ENCODE results near the gene SWAP70. TPM values are rescaled to one million over a fixed set of nuclear protein-coding genes. Genes with fewer than 3 reads are reported as not detected.

The SWAP70 gene
- total and polyA plus RNA-seq, 9 of the 15 experiments (the other 6 are each of a cell fraction or from before 2014, with no cell fraction given) = 1.7 to 4.9 (median 3.9) TPM

- Histone ChIP-seq H3K9me1 (ENCODE audit: control insufficient read depth, insufficient read depth, low read length) (no peaks in the 10 kb centered on the region), H3K9me3 (replicated peaks; ENCODE audit: control insufficient read depth, insufficient read depth, low read depth, low read length) (no peaks in the 10 kb centered on the region), H3K4me2 (ENCODE audit: insufficient read depth, low read length) (no peak overlapping the region), H2AFZ (ENCODE audit: low read depth, low read length) (no peak overlapping the region), H3K79me2 (ENCODE audit: control insufficient read depth, insufficient read depth, low read length) (no peaks in the 10 kb centered on the region), H3K4me1 (replicated peaks in 1 of 2; ENCODE audit: control insufficient read depth in 2 of 2, insufficient read depth in 2 of 2, low read length in 2 of 2) (peaks cover 0 to 4% of the 10 kb centered on the region in 2 experiments; a peak in 4 of 5 replicates), H3K4me3 (no peak overlapping the region), H3K27ac (ENCODE audit: extremely low read depth, low read depth, low read length) (no peak overlapping the region), H3K9ac (ENCODE audit: insufficient read depth in 1 of 2, low read depth in 2 of 2, low read length in 2 of 2) (no peak overlapping the region), H4K20me1 (replicated peaks; ENCODE audit: control insufficient read depth, insufficient read depth, low read length) (no peaks in the 10 kb centered on the region), H3K27me3 (ENCODE audit: control insufficient read depth in 2 of 2, insufficient read depth in 2 of 2, low read length in 2 of 2) (no peaks in the 10 kb centered on the region), H3K36me3 (ENCODE audit: control insufficient read depth, insufficient read depth, low read length) (no peaks in the 10 kb centered on the region; the same call in 2 of the 3 replicates)
- 56% methylated on average over 4 of the region's 4 CpGs for whole genome bisulfite sequencing (ENCODE audit: insufficient coverage, low coverage, missing lambda C conversion rate)
- FAIRE-seq = no peak
- CTCF ChIA-PET (ENCODE audit: low intra/inter-chr PET ratio) = no interaction called here
- intact Hi-C loops (cut with micrococcal nuclease) = no loop called here
- POLR2A ChIA-PET = no interaction called here
- DNase-seq (ENCODE audit: extremely low read depth in 1 of 4, low spot score in 3 of 4) = no peak
- in situ Hi-C loops (cut with MboI) = no loop called here
- no TSS peak for BruUV-seq (replicated peaks)
- ATAC-seq = no peak
- TF ChIP-seq ZBTB8A (IDR thresholded peaks at IDR 0.05; ENCODE audit: partially characterized antibody) = no peak
- TF ChIP-seq TARDBP (IDR thresholded peaks at IDR 0.05) = no peak
- no peak for TF ChIP-seq MAX (CRISPR knock-in tag; IDR thresholded peaks at IDR 0.05)
- no peak for TF ChIP-seq POLR3G (IDR thresholded peaks at IDR 0.05; ENCODE audit: extremely low read depth, insufficient read length, insufficient replicate concordance)
- TF ChIP-seq SIN3A (IDR thresholded peaks at IDR 0.05; ENCODE audit: borderline replicate concordance in 2 of 2, control insufficient read depth in 1 of 2, low read depth in 2 of 2, low read length in 2 of 2) = no peak
- no peak for TF ChIP-seq TRIM28 (IDR thresholded peaks at IDR 0.05)
- TF ChIP-seq SMARCB1 (IDR thresholded peaks at IDR 0.05; ENCODE audit: insufficient read length, low read depth) = no peak
- no peak for TF ChIP-seq TCF7L2 (IDR thresholded peaks at IDR 0.05; ENCODE audit: low read depth, low read length)
- TF ChIP-seq CHD4 (IDR thresholded peaks at IDR 0.05; ENCODE audit: insufficient read depth, insufficient replicate concordance, low read depth, low read length, poor library complexity, severe bottlenecking) = peak; percentile 26
- TF ChIP-seq GABPA (tag; conservative IDR thresholded peaks at IDR 0.05; ENCODE audit: low read depth) = no peak
- 0 out of 2 replicates have a peak, but pooled peaks have one; percentile 37 for TF ChIP-seq CBX1 (IDR thresholded peaks at IDR 0.05; ENCODE audit: low read depth)
- TF ChIP-seq ZBTB7A (IDR thresholded peaks at IDR 0.05; ENCODE audit: borderline replicate concordance, control insufficient read depth, low read depth, low read length) = no peak
- TF ChIP-seq ZBTB2 (IDR thresholded peaks at IDR 0.05) = no peak
- no peak for TF ChIP-seq ZBTB49 (CRISPR knock-in tag; IDR thresholded peaks at IDR 0.05; ENCODE audit: borderline replicate concordance)
Measured at GRCh38 chr11:9722023-9722422, 58.1 kb downstream of the SWAP70 start.

Data from K562 (cell line).